ENCODE measurements around the gene ZEB2. TPM values are rescaled to one million over a fixed set of nuclear protein-coding genes. Genes with fewer than 3 reads are reported as not detected.

The ZEB2 gene
- total RNA-seq, 1 experiment from 2014 or later = 28.2 TPM

GRCh38 chr2:144515099-144515695, 4.7 kb downstream of the ZEB2 start:
- DNase-seq (ENCODE audit: unreplicated experiment) = no peak
- BruUV-seq (replicated peaks) = no TSS peak
- ChIA-PET CTCF (interaction anchor here (0.6 to 1.2 kb wide), 4 partner anchors 67 to 521 kb away, joined by 3 read pairs; no protein-coding TSS in a partner anchor), POLR2A (interaction anchor here (0.6 to 0.7 kb wide), 3 partner anchors 18 to 986 kb away, joined by 3 read pairs; no protein-coding TSS in a partner anchor)
- TF ChIP-seq CTCF (IDR thresholded peaks at IDR 0.05; ENCODE audit: unreplicated experiment) = no peak
- intact Hi-C loops (cut with micrococcal nuclease) = loop anchor here (5.0 to 10.0 kb wide), 6 partner anchors 320 to 967 kb away; no protein-coding TSS in a partner anchor
- Mint-ChIP-seq H3K27me3 (ENCODE audit: insufficient read depth, unreplicated experiment) (no peaks in the 10 kb centered on the region), H3K27ac (ENCODE audit: low read depth, unreplicated experiment) (peak overlapping the region; percentile 85), H3K4me3 (ENCODE audit: unreplicated experiment) (no peak overlapping the region), H3K36me3 (ENCODE audit: insufficient read depth, unreplicated experiment) (peaks cover 14% of the 10 kb centered on the region), H3K9me3 (ENCODE audit: unreplicated experiment) (no peaks in the 10 kb centered on the region), H3K4me1 (ENCODE audit: insufficient read depth, unreplicated experiment) (peaks cover 31% of the 10 kb centered on the region)

DNA sequence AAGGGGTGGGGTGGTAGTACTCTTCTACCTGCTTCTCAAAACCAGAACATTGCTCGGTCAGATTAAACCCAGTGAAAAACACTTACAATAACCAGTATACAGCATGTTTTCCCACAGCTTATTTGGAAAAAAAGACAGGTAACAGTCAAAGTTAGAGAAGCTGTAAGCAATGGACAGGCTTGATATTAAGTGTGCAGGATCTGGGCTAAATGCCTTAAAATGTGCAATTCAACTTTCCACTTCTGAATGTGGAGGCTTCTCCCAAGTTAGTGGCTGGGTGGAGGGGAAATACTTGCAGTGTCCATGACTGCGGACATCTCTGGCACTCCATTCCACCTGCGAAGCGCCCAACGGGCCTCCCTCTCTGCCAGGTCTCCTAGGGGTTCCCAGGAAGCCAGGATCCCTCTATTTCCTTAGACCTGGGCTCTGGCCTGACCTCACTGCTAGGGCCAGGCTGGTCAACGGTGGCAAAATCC, 5.3 kb downstream of the ZEB2 start:
- TF ChIP-seq CTCF (IDR thresholded peaks at IDR 0.05; ENCODE audit: unreplicated experiment) = no peak
- Mint-ChIP-seq H3K36me3 (ENCODE audit: insufficient read depth, unreplicated experiment) (peaks cover 14% of the 10 kb centered on the region), H3K4me3 (ENCODE audit: unreplicated experiment) (no peak overlapping the region), H3K4me1 (ENCODE audit: insufficient read depth, unreplicated experiment) (peaks cover 31% of the 10 kb centered on the region), H3K27ac (ENCODE audit: low read depth, unreplicated experiment) (no peak overlapping the region), H3K9me3 (ENCODE audit: unreplicated experiment) (no peaks in the 10 kb centered on the region), H3K27me3 (ENCODE audit: insufficient read depth, unreplicated experiment) (no peaks in the 10 kb centered on the region)
- no TSS peak for BruUV-seq (replicated peaks)
- no peak for DNase-seq (ENCODE audit: unreplicated experiment)
- ChIA-PET POLR2A (interaction anchor here (0.6 to 0.7 kb wide), 2 partner anchors 18 to 488 kb away, joined by 3 read pairs; no protein-coding TSS in a partner anchor), CTCF (interaction anchor here (0.6 to 0.8 kb wide), 3 partner anchors 145 to 669 kb away, joined by 3 to 4 read pairs (median 3); no protein-coding TSS in a partner anchor)
- intact Hi-C loops (cut with micrococcal nuclease) = loop anchor here (5.0 to 10.0 kb wide), 6 partner anchors 320 to 968 kb away; no protein-coding TSS in a partner anchor

GRCh38 chr2:144513388-144514101, 6.4 kb downstream of the ZEB2 start:
- H3K9me3 Mint-ChIP-seq (ENCODE audit: unreplicated experiment) = no peaks in the 10 kb centered on the region
- BruUV-seq (replicated peaks) = no TSS peak
- ChIA-PET POLR2A (interaction anchor here (0.6 to 0.9 kb wide), 4 partner anchors 9 to 1441 kb away, joined by 3 to 5 read pairs (median 3); no protein-coding TSS in a partner anchor), CTCF (interaction anchor here (0.6 to 0.8 kb wide), 2 partner anchors 146 to 668 kb away, joined by 3 to 4 read pairs; no protein-coding TSS in a partner anchor)
- no peak for DNase-seq (ENCODE audit: unreplicated experiment)
- H3K36me3 Mint-ChIP-seq (ENCODE audit: insufficient read depth, unreplicated experiment) = peaks cover 14% of the 10 kb centered on the region
- intact Hi-C loops (cut with micrococcal nuclease) = loop anchor here (10.0 kb wide), 2 partner anchors 321 to 829 kb away; no protein-coding TSS in a partner anchor
- no peak for TF ChIP-seq CTCF (IDR thresholded peaks at IDR 0.05; ENCODE audit: unreplicated experiment)
- H3K4me1 Mint-ChIP-seq (ENCODE audit: insufficient read depth, unreplicated experiment) = peaks cover 31% of the 10 kb centered on the region
- H3K27ac Mint-ChIP-seq (ENCODE audit: low read depth, unreplicated experiment) = no peak overlapping the region
- no peaks in the 10 kb centered on the region for H3K27me3 Mint-ChIP-seq (ENCODE audit: insufficient read depth, unreplicated experiment)
- no peak overlapping the region for H3K4me3 Mint-ChIP-seq (ENCODE audit: unreplicated experiment)

- intact Hi-C loops (cut with micrococcal nuclease) = loop anchor here (10.0 kb wide), 2 partner anchors 322 to 828 kb away; no protein-coding TSS in a partner anchor
- Mint-ChIP-seq H3K4me3 (ENCODE audit: unreplicated experiment) (no peak overlapping the region), H3K4me1 (ENCODE audit: insufficient read depth, unreplicated experiment) (peaks cover 31% of the 10 kb centered on the region), H3K27ac (ENCODE audit: low read depth, unreplicated experiment) (no peak overlapping the region), H3K36me3 (ENCODE audit: insufficient read depth, unreplicated experiment) (peaks cover 14% of the 10 kb centered on the region), H3K9me3 (ENCODE audit: unreplicated experiment) (no peaks in the 10 kb centered on the region), H3K27me3 (ENCODE audit: insufficient read depth, unreplicated experiment) (no peaks in the 10 kb centered on the region)
- no peak for TF ChIP-seq CTCF (IDR thresholded peaks at IDR 0.05; ENCODE audit: unreplicated experiment)
- ChIA-PET CTCF (no interaction called here), POLR2A (interaction anchor here (0.6 to 0.9 kb wide), 4 partner anchors 9 to 1442 kb away, joined by 3 to 5 read pairs (median 3); no protein-coding TSS in a partner anchor)
- BruUV-seq (replicated peaks) = no TSS peak
- DNase-seq (ENCODE audit: unreplicated experiment) = no peak
Measured at GRCh38 chr2:144512891-144513351, 7.0 kb downstream of the ZEB2 start.
